ENCODE measurements around the gene ORM2. TPM values are rescaled to one million over a fixed set of nuclear protein-coding genes. Genes with fewer than 3 reads are reported as not detected.

Gene ORM2
- total and polyA plus RNA-seq, 2 of the 4 experiments (the other 2 are of a cell fraction), result not detected

GRCh38 chr9:114355821-114356220, 26.2 kb downstream of the ORM2 start:
- Histone ChIP-seq H4K20me1 (ENCODE audit: insufficient read depth, low read length) (no peaks in the 10 kb centered on the region), H3K4me1 (ENCODE audit: control insufficient read depth, insufficient read depth, low read length) (peaks cover 2% of the 10 kb centered on the region; the same call in 1 of the 2 replicates), H3K14ac (replicated peaks; ENCODE audit: low read depth, low read length) (no peak overlapping the region), H4K5ac (ENCODE audit: low read depth, low read length) (no peak overlapping the region), H3K36me3 (ENCODE audit: control insufficient read depth, insufficient read depth, low read length) (peaks cover 56% of the 10 kb centered on the region), H3K4me2 (ENCODE audit: low read depth, low read length) (no peak overlapping the region), H3K9me1 (ENCODE audit: insufficient read depth, low read length) (no peaks in the 10 kb centered on the region), H3K56ac (ENCODE audit: extremely low read depth, insufficient read depth, low read length) (no peak overlapping the region), H3K18ac (ENCODE audit: low read depth, low read length) (no peak overlapping the region), H2AK5ac (ENCODE audit: low read depth, low read length) (no peak overlapping the region), H3K27me3 (ENCODE audit: control insufficient read depth, insufficient read depth, low read length) (no peaks in the 10 kb centered on the region), H2BK120ac (ENCODE audit: low read depth, low read length) (no peak overlapping the region), H4K8ac (ENCODE audit: low read depth in 2 of 2, low read length in 2 of 2) (no peak overlapping the region), H2AK9ac (replicated peaks; ENCODE audit: low read depth, low read length, poor library complexity) (no peak overlapping the region), H2BK5ac (ENCODE audit: low read depth, low read length, poor library complexity, severe bottlenecking) (no peak overlapping the region), H2AFZ (replicated peaks; ENCODE audit: low read length, poor library complexity) (no peak overlapping the region), H3K79me1 (ENCODE audit: low read depth in 1 of 2, low read length in 2 of 2) (no peaks in the 10 kb centered on the region; a peak in 1 of 4 replicates), H4K91ac (ENCODE audit: insufficient read depth, low read depth, low read length) (no peak overlapping the region), H3K4me3 (ENCODE audit: insufficient read depth, low read depth, low read length) (no peak overlapping the region), H3K4ac (ENCODE audit: low read depth, low read length) (no peak overlapping the region), H3K9me3 (ENCODE audit: control insufficient read depth, insufficient read depth, low read length) (no peaks in the 10 kb centered on the region), H2BK15ac (ENCODE audit: low read depth, low read length) (no peak overlapping the region), H3K23ac (ENCODE audit: low read depth, low read length) (no peak overlapping the region), H3K27ac (ENCODE audit: insufficient read depth, low read length) (no peak overlapping the region), H3K9ac (ENCODE audit: low read depth, low read length) (no peak overlapping the region), H2BK20ac (ENCODE audit: low read depth, low read length) (no peak overlapping the region)
- intact Hi-C loops (cut with micrococcal nuclease) (no loop called here), dilution Hi-C loops (cut with HindIII; ENCODE audit: low sequenced_read_pairs, unreplicated experiment) (no loop called here), in situ Hi-C loops (cut with MboI; ENCODE audit: low sequenced_read_pairs) (no loop called here)
- ChIA-PET CTCF (no interaction called here), POLR2A (ENCODE audit: unreplicated experiment) (no interaction called here)
- DNase-seq, result no peak
- no peak for ATAC-seq (ENCODE audit: low read depth)
- no peak for TF ChIP-seq MAZ (IDR thresholded peaks at IDR 0.05; ENCODE audit: borderline replicate concordance, low read depth, low read length)
- TF ChIP-seq RCOR1 (IDR thresholded peaks at IDR 0.05; ENCODE audit: insufficient replicate concordance, low read length), result no peak
- no peak for TF ChIP-seq USF2 (IDR thresholded peaks at IDR 0.05; ENCODE audit: low read depth, low read length)
- TF ChIP-seq CTCF (conservative IDR thresholded peaks at IDR 0.05; ENCODE audit: low read depth, low read length), result no peak
- WGBS, 2 experiments (ENCODE audit: extremely low coverage in 2 of 2, insufficient read length in 1 of 2), result no CpG with 5 or more reads among the region's 6 CpGs
- BruUV-seq (replicated peaks), result no TSS peak

Measured in IMR-90 (cell line).